ENCODE results near the gene MAPK12. TPM values are rescaled to one million over a fixed set of nuclear protein-coding genes. Genes with fewer than 3 reads are reported as not detected.

The MAPK12 gene
- total and polyA plus RNA-seq, 2 of the 4 experiments (the other 2 are of a cell fraction), result 41.0 to 56.3 TPM

DNA sequence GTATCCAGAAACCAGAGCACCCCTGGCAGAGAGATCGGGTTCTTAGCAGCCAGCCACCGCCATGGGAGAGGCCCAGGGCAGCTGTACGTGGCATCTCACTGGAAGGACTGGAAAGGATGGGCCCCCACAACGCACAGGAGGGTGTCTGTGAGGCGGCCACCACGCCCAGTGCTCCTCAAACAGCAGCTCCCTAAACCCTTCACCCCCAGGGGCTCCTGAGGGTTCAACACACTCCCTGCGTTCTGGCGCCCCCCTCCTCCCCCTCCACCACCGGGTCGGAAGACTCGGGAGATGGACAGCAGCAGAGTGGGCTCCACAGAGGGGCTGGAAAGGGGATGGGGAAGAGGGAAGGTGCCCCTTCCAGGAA is 1.1 kb downstream of the MAPK12 start:
- peak overlapping the region; percentile 87 for H3K27ac ChIP-seq (ENCODE audit: insufficient read depth, low read length)
- CTCF ChIA-PET, result interaction anchor here (1.2 kb wide), 1 partner anchor 9 kb away, joined by 3 read pairs; the partner anchor contains the start of gene HDAC10

More for the DNA sequence above, 1.1 kb downstream of the MAPK12 start:
- H3K9ac ChIP-seq (ENCODE audit: low read depth, low read length), result peak overlapping the region; percentile 68
- POLR2A ChIA-PET (ENCODE audit: unreplicated experiment), result no interaction called here
- intact Hi-C loops (cut with micrococcal nuclease) (no loop called here), dilution Hi-C loops (cut with HindIII; ENCODE audit: low sequenced_read_pairs, unreplicated experiment) (no loop called here), in situ Hi-C loops (cut with MboI; ENCODE audit: low sequenced_read_pairs) (no loop called here)
- peak; percentile 3; the same call in 1 of the 2 replicates for ATAC-seq (ENCODE audit: low read depth)
- BruUV-seq (replicated peaks), result no TSS peak
- peak overlapping the region; percentile 90 for H3K4me3 ChIP-seq (ENCODE audit: insufficient read depth, low read depth, low read length)
- H4K20me1 ChIP-seq (ENCODE audit: insufficient read depth, low read length), result peaks cover 24% of the 10 kb centered on the region
- peak overlapping the region; percentile 94 for H2AK5ac ChIP-seq (ENCODE audit: low read depth, low read length)
- peak overlapping the region; percentile 78 for H3K14ac ChIP-seq (replicated peaks; ENCODE audit: low read depth, low read length)
- peak overlapping the region; percentile 99 for H2AK9ac ChIP-seq (replicated peaks; ENCODE audit: low read depth, low read length, poor library complexity)
- peak overlapping the region; percentile 76; the same call in 1 of the 2 replicates for H3K56ac ChIP-seq (ENCODE audit: extremely low read depth, insufficient read depth, low read length)
- peak overlapping the region; percentile 76 for H2AFZ ChIP-seq (replicated peaks; ENCODE audit: low read length, poor library complexity)
- no peak overlapping the region; the same call in 1 of the 2 replicates for H2BK20ac ChIP-seq (ENCODE audit: low read depth, low read length)
- peaks cover 9 to 43% of the 10 kb centered on the region in 2 experiments; a peak in 3 of 4 replicates for H3K79me1 ChIP-seq (ENCODE audit: low read depth in 1 of 2, low read length in 2 of 2)
- H3K4ac ChIP-seq (ENCODE audit: low read depth, low read length), result peak overlapping the region; percentile 86
- H4K91ac ChIP-seq (ENCODE audit: insufficient read depth, low read depth, low read length), result peak overlapping the region; percentile 0
- no peak overlapping the region for H2BK15ac ChIP-seq (ENCODE audit: low read depth, low read length)
- H3K27me3 ChIP-seq (ENCODE audit: control insufficient read depth, insufficient read depth, low read length), result no peaks in the 10 kb centered on the region
- TF ChIP-seq RFX5 (IDR thresholded peaks at IDR 0.05; ENCODE audit: low read depth, low read length) (no peak), RCOR1 (IDR thresholded peaks at IDR 0.05; ENCODE audit: insufficient replicate concordance, low read length) (no peak)
- TF ChIP-seq, protein P1, sequence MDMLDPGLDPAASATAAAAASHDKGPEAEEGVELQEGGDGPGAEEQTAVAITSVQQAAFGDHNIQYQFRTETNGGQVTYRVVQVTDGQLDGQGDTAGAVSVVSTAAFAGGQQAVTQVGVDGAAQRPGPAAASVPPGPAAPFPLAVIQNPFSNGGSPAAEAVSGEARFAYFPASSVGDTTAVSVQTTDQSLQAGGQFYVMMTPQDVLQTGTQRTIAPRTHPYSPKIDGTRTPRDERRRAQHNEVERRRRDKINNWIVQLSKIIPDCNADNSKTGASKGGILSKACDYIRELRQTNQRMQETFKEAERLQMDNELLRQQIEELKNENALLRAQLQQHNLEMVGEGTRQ (IDR thresholded peaks at IDR 0.05; ENCODE audit: low read depth, low read length), result no peak
- peak overlapping the region; percentile 73 for H3K4me2 ChIP-seq (ENCODE audit: low read depth, low read length)
- DNase-seq, result no peak
- H2BK5ac ChIP-seq (ENCODE audit: low read depth, low read length, poor library complexity, severe bottlenecking), result peak overlapping the region; percentile 35
- H4K5ac ChIP-seq (ENCODE audit: low read depth, low read length), result peak overlapping the region; percentile 8; the same call in 1 of the 2 replicates
- peak overlapping the region; percentile 61 to 80; a peak in 3 of 4 replicates for H4K8ac ChIP-seq (ENCODE audit: low read depth in 2 of 2, low read length in 2 of 2)
- WGBS, 2 experiments (ENCODE audit: extremely low coverage in 2 of 2, insufficient read length in 1 of 2), result 22% methylated on average over 3 of the region's 11 CpGs; no CpG with 5 or more reads in 1 of the 2 experiments
- H3K9me3 ChIP-seq (ENCODE audit: control insufficient read depth, insufficient read depth, low read length), result no peaks in the 10 kb centered on the region
- peak overlapping the region; percentile 30; the same call in 1 of the 2 replicates for H3K18ac ChIP-seq (ENCODE audit: low read depth, low read length)
- H2BK120ac ChIP-seq (ENCODE audit: low read depth, low read length), result peak overlapping the region; percentile 12; the same call in 1 of the 2 replicates
- peak overlapping the region; percentile 62; the same call in 1 of the 2 replicates for H3K23ac ChIP-seq (ENCODE audit: low read depth, low read length)
- H3K36me3 ChIP-seq (ENCODE audit: control insufficient read depth, insufficient read depth, low read length), result peaks cover 17% of the 10 kb centered on the region; the same call in 1 of the 2 replicates
- peaks cover 17% of the 10 kb centered on the region for H3K4me1 ChIP-seq (ENCODE audit: control insufficient read depth, insufficient read depth, low read length)
- peaks cover 4% of the 10 kb centered on the region; the same call in 1 of the 2 replicates for H3K9me1 ChIP-seq (ENCODE audit: insufficient read depth, low read length)
